SK-N-MC (cell line): Measurements from ENCODE around the gene UBQLN3.

ENCODE experiments used
- DNase-seq: peaks from one replicate; pipeline ENCODE4 v3.0.0-alpha.2; 2011; ENCODE audit warnings: low read depth, low spot score
- H3K27ac ChIP-seq: fragments of 200-600 bp; sonication (generic); 2 replicates; pipeline ENCODE4 v1.5.1; 2016; ENCODE audit warnings: mixed run types
- H3K36me3 ChIP-seq: fragments of 200-600 bp; sonication (generic); 2 replicates; pipeline ENCODE4 v1.6.1; 2017; ENCODE audit warnings: antibody characterized with exemption, low read length, mixed read lengths; ENCODE audit not compliant: insufficient read depth
- H3K4me3 ChIP-seq: fragments of 200-600 bp; sonication (generic); 2 replicates; pipeline ENCODE4 v1.5.1; 2016
- H3K9ac ChIP-seq: fragments of 200-600 bp; sonication (generic); 2 replicates; pipeline ENCODE4 v1.8.0; 2017; ENCODE audit warnings: mixed run types, mixed read lengths; ENCODE audit not compliant: insufficient read length
- H3K9me3 ChIP-seq: fragments of 200-600 bp; sonication (generic); 2 replicates; pipeline ENCODE4 v1.6.1; 2017; ENCODE audit warnings: low read depth, mild to moderate bottlenecking, antibody characterized with exemption, low read length, moderate library complexity, mixed read lengths
- EZH2 ChIP-seq: fragments of 200-600 bp; sonication (generic); IDR thresholded peaks from one replicate; pipeline ENCODE4 v1.6.1; 2017; ENCODE audit warnings: antibody characterized with exemption
- FOXP2 ChIP-seq: optimal IDR thresholded peaks from 2 replicates; pipeline ENCODE3; 2011; ENCODE audit warnings: mild to moderate bottlenecking, moderate library complexity; ENCODE audit not compliant: insufficient read depth; ENCODE audit errors: extremely low read length, control extremely low read depth
- POLR2AphosphoS5 ChIP-seq: IDR thresholded peaks from 2 replicates; pipeline ENCODE4 v1.6.1; 2012; ENCODE audit warnings: mild to moderate bottlenecking, low read depth, low read length, borderline replicate concordance

Gene UBQLN3

GRCh38 chr11:5509803-5510202, at the start of gene UBQLN3:
Gene UBQLN3, minus strand, starts transcription at chr11:5509957. Its CDS starts 399 bp downstream, at chr11:5509558.
- DNase-seq: no peak
- Histone ChIP-seq H3K9me3 (no peaks in the 10 kb centered on the region), H3K27ac (no peak within 1 kb of the TSS), H3K9ac (no peak within 1 kb of the TSS), H3K4me3 (no peak within 1 kb of the TSS), H3K36me3 (no peaks in the 10 kb centered on the region)
- TF ChIP-seq FOXP2 (no peak), POLR2AphosphoS5 (no peak), EZH2 (no peak)

GRCh38 chr11:5557751-5558150, 48.0 kb upstream of the UBQLN3 start:
- Histone ChIP-seq H3K9ac (no peak overlapping the region), H3K9me3 (no peaks in the 10 kb centered on the region), H3K36me3 (no peaks in the 10 kb centered on the region), H3K27ac (no peak overlapping the region), H3K4me3 (no peak overlapping the region)
- no peak for DNase-seq
- TF ChIP-seq FOXP2 (no peak), EZH2 (no peak), POLR2AphosphoS5 (no peak)

- Histone ChIP-seq H3K4me3 (no peak overlapping the region), H3K9ac (no peak overlapping the region), H3K36me3 (no peaks in the 10 kb centered on the region), H3K27ac (no peak overlapping the region), H3K9me3 (no peaks in the 10 kb centered on the region)
- no peak for DNase-seq
- TF ChIP-seq EZH2 (no peak), POLR2AphosphoS5 (no peak), FOXP2 (no peak)
Observed at GRCh38 chr11:5556596-5557188, 46.9 kb upstream of the UBQLN3 start.

DNA sequence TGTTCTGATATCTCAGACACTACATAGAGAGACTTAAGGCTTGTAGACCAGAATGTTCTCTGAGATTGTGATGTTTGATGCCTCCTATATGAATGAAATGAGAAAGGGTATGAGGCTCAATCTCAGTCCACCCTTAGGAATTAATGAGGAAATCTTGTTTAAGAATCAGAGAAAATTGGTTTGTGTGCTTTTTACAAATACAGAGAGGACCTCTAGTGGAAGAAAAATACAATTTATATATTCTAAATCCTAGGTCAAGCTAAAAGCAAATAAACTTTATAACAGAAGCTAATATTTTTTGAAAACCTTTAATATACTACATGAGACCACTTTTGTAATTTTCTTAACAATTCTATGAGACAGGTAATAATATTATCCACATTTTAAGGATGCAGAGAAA, 43.6 kb upstream of the UBQLN3 start:
- Histone ChIP-seq H3K9ac (no peak overlapping the region), H3K27ac (no peak overlapping the region), H3K4me3 (no peak overlapping the region), H3K9me3 (no peaks in the 10 kb centered on the region), H3K36me3 (no peaks in the 10 kb centered on the region)
- DNase-seq: no peak
- no peak for TF ChIP-seq POLR2AphosphoS5
- no peak for TF ChIP-seq EZH2
- no peak for TF ChIP-seq FOXP2

DNA sequence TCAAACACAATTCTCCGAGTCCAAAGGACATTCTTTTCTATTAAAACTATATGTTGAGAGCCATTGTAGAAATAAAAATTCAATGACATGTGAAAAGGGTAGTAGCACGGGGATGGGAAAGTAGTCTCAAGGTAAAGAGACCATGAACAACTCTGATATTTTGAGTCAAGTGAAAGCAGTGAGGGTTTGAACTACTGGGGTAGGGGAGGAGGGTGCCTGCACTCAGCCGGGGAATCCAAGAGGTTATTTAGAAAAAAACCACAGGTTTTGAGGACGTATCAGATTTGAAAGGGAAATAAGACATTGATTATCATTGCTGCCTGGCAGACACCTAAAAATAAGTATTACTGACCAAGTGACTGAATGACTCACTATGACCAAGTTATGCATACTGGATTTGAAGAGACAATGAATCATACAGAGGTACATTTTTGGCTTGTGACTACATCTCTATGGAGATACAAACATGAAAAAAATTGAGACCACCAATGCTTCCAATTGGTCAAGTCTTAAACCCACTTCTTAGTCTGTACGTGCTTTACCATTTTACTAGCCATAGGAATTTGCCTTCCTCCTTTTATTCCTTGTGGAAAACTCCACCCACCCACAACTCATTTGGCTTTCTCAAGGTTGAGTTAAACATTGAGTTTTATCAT, 40.8 kb upstream of the UBQLN3 start:
- Histone ChIP-seq H3K36me3 (no peaks in the 10 kb centered on the region), H3K9me3 (no peaks in the 10 kb centered on the region), H3K9ac (no peak overlapping the region), H3K27ac (no peak overlapping the region), H3K4me3 (no peak overlapping the region)
- TF ChIP-seq FOXP2 (no peak), EZH2 (no peak), POLR2AphosphoS5 (no peak)
- no peak for DNase-seq

- Histone ChIP-seq H3K9me3 (no peaks in the 10 kb centered on the region), H3K9ac (no peak within 1 kb of the TSS), H3K36me3 (no peaks in the 10 kb centered on the region), H3K4me3 (no peak within 1 kb of the TSS), H3K27ac (no peak within 1 kb of the TSS)
- TF ChIP-seq POLR2AphosphoS5: no peak
- TF ChIP-seq FOXP2: no peak
- TF ChIP-seq EZH2: no peak
- no peak for DNase-seq
Observed at GRCh38 chr11:5548440-5548839, 38.7 kb upstream of the UBQLN3 start, which contains the start of gene OR52H1. Gene OR52H1, minus strand, starts transcription at chr11:5548540. Its CDS starts 3,035 bp downstream, at chr11:5545505.

DNA sequence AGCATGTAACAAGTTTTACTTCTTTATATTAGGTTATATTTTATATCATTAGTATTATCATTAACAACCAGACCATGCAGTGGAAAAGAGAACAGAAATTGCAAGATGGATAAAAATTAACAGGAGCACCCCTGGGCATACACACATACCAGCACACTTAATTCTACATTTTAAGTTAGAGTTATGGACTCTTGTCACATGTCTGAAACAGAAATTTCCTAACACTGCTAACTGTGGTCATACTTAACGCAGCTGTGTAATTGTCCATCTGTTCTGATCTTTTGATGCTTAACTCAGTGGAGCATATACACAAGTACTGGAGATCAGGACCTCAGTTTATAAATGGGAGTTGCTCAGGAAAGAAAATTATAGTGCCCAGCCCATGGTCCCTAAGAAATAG, 38.2 kb upstream of the UBQLN3 start:
- DNase-seq: no peak
- Histone ChIP-seq H3K9me3 (no peaks in the 10 kb centered on the region), H3K4me3 (no peak overlapping the region), H3K36me3 (no peaks in the 10 kb centered on the region), H3K27ac (no peak overlapping the region), H3K9ac (no peak overlapping the region)
- TF ChIP-seq POLR2AphosphoS5 (no peak), EZH2 (no peak), FOXP2 (no peak)

DNA sequence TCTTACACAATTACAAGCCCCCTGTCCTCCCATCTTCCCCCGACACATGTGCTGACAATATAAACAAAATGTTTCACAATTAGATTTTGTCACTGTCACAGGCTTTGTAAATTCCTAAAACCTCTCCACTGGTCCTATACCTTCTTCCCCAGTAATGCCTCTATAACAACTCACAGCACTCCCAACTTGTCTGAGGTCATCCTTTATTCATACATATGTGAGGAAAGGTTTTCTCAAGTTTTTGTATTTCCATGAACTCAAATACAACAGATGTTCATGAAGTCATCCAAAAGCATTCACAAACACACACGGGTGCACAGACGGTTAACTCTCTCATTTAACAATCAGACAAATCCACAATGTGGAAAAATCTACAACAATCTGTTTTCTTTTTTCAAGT, 36.7 kb upstream of the UBQLN3 start:
- H3K9me3 ChIP-seq: no peaks in the 10 kb centered on the region
- TF ChIP-seq FOXP2 (no peak), POLR2AphosphoS5 (no peak), EZH2 (no peak)
- no peak for DNase-seq
- H3K36me3 ChIP-seq: no peaks in the 10 kb centered on the region
- no peak overlapping the region for H3K27ac ChIP-seq
- H3K9ac ChIP-seq: no peak overlapping the region
- no peak overlapping the region for H3K4me3 ChIP-seq

DNA sequence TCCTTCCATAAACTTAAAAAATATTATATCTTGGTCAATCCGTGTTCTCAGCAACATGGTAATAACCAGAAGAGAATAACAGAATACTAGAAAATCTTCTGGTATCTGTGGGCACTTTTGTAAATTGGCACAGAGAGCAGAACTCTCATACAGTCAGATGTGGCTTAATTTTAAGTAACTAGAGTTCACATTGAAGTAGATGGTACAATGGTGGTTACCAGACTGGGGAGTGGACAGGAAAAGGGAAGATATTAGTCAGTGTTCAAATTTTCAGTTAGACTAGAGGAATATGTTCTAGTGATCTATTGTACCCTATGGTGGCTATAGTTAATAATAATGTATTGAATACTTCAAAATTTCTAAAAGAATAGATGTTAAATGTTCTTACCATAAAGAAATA, 31.7 kb upstream of the UBQLN3 start:
- no peaks in the 10 kb centered on the region for H3K36me3 ChIP-seq
- no peak for DNase-seq
- H3K4me3 ChIP-seq: no peak overlapping the region
- no peaks in the 10 kb centered on the region for H3K9me3 ChIP-seq
- TF ChIP-seq POLR2AphosphoS5: no peak
- TF ChIP-seq FOXP2: no peak
- no peak for TF ChIP-seq EZH2
- H3K9ac ChIP-seq: no peak overlapping the region
- no peak overlapping the region for H3K27ac ChIP-seq
